Heart left ventricle (tissue), 13 donors: ENCODE measurements around the gene GDF3.

Experiments used
- CTCF ChIP-seq, 12 donors: fragments of 200-600 bp; sonication (generic) in 4 of 12; IDR thresholded peaks; one replicate each; pipeline versions ENCODE4 v1.5.0 to v1.8.0; 2018 to 2022; ENCODE audit warnings: antibody characterized with exemption in 12 of 12, mild to moderate bottlenecking in 5 of 12
- POLR2A ChIP-seq, 2 donors: fragments of 450-650 bp; IDR thresholded peaks; one replicate each; pipeline ENCODE4 v1.6.1; 2017; ENCODE audit warnings: antibody characterized with exemption in 2 of 2, mild to moderate bottlenecking in 2 of 2, moderate library complexity in 2 of 2
- donor health status: ischemic (EF 13 %, LVEDD 7.1; RV severe dilation, severe dysfunction).
- donor health status: DM: no; HTN: yes; CAD: no.
- donor health status: DM: no; HTN: no; CAD: no.
- donor health status: ischemic (EF 25% LVEDD 6.9; RV normal size, moderate dysfunction).
- donor health status: ischemic (EF 25% LVEDD 5.7; RV mildly dilated, moderate dysfunction).
- donor health status: ischemic (EF 35%, LVEDD 5.7; RV mildly dilated, moderate dysfunction).
- donor health status: nonischemic (EF 11% LVEDD 7.7; RV severe dilation, severe dysfunction).
- donor health status: DM: yes; HTN: yes; CAD: no.
- donor health status: PGD.
- donor health status: ischemic (EF 29% LVEDD 5.4; RV normal size, mild dysfunction).
- donor health status: nonischemic (EF 23%, LVEDD 6.1; RV moderate dilation, normal function).

GRCh38 chr12:7695237-7695560, 376 bp downstream of the GDF3 start:
- TF ChIP-seq CTCF (IDR thresholded peaks at IDR 0.05) (no peak), POLR2A (IDR thresholded peaks at IDR 0.05) (no peak)
